Measurements from ENCODE around the gene ZNRF2.

Gene ZNRF2

DNA sequence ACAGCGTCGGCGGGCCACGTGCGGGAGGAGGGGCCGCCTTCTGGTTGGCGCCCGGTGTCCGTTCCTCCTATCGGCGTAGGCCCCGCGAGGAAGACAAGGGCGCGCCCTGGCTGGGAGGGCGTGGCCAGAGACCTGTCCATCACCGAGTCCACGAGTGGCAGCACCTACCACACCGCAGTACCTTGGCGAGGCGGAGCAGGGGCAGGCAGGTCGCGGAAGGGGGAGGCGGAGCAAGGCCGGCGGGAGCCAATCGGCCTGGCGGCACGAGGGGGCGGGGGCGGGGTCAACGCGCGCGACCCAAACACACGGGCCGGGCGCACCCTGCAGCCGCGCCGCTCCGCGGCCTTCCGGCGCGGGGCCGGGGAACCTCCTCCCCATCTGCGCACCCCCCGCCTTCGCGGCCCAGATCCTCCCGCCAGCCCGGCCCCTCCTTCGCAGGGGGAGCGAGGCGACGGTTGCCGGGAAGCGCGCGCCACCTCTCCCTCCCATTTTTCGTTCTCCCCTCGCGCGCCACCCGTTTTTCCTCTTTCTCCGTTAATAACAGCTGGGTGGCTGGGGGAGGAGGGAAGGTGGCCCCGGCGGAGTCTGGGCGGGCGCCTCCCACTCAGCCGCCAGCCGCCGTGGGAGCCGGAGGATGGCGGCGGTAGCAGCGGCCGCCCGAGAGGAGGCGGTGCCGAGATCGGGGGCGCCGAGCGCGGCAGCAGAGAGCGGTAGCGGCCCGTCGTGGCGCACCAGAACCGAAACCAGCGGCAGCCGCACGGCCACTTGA, at the start of gene ZNRF2:
Gene ZNRF2, plus strand, starts transcription at position 300 of the 769 bp plus-strand sequence. CDS start 761 bp downstream, outside the sequence.
- peak; percentile 90 for DNase-seq (ENCODE audit: low spot score)

DNA sequence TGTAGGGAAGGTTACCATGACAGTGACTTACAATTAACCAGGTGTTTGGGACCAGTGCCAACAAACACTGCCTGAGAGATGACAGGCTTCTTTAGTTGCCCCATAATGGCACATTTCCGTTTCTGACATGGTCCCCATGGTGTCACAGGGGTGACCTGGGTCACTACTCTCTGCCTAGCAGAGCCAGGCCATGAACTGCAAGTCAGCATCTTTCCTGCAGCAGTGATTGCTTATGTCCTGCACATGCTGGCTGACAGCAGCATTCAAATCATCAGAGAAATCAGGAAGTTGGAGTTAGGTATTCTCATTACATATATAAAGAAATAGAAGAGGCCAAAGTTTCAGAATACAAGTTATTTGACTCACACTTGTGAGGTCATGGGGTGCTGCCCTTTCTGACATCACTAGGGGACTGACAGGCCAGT, 47.1 kb upstream of the ZNRF2 start:
- no peak for DNase-seq (ENCODE audit: low spot score)

DNA sequence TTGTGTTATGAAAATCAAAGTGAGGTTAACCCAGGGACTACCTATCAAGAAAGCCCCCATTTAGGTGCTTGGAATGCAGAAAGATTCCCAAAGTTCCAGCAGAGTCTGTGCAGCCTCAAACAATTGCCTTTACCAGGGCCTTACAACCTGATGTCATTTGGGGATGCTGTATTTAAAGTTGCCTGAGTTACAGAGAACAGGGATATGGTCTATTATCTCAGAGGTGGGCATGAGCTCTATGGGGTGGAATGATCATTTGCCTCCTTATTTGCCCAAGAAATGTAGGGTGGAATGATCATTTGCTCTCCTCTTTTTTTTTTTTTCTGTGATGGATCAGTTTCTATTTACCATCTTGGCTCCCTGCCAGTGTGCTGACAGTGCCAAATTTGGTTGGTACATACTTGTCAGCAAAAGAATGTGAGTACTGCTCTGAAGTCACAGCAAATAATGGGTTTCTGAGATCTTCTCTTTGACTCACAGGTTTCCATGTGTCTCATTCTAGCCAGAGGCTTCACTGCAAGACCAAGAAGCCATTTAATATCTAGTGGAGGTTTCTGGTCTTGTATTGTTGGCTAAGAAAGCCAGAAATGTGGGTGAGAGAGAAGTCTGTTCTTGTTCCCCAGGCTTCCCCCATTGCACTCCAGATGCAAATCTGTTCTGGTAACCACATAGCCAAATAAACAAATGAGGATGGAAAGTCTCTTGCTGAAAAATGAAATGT, 45.5 kb upstream of the ZNRF2 start:
- DNase-seq (ENCODE audit: low spot score): peak; percentile 25

DNA sequence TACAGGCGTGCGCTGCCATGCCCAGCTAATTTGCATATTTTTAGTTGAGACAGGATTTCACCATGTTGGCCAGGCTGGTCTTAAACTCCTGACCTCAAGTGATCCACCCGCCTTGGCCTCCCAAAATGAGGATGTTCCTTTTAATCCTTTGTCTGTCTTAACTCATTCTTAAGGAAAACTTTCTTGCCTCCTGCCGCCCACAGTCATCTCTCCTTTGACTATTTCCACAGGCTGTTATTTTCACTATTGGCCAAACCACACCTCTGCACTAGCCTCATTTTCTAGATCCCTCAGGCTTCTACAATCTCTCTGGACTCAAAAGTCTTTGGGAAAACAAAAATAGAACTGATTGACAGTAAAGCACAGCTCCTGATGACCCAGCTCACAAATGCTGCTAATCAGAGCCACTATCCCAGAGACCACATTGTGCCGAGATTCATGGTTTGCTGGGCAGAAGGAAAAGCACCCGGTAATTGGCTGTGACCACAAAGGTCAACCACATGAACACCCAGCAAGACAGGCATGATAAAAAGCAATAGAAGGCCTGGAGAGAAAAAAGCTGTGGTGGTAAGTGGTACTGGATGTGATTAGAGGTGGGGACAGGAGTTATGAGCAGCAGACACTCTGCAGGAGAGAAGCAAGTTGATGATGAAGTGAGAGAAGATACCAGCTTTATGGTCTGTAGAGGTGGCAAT, 44.1 kb upstream of the ZNRF2 start:
- no peak for DNase-seq (ENCODE audit: low spot score)

DNA sequence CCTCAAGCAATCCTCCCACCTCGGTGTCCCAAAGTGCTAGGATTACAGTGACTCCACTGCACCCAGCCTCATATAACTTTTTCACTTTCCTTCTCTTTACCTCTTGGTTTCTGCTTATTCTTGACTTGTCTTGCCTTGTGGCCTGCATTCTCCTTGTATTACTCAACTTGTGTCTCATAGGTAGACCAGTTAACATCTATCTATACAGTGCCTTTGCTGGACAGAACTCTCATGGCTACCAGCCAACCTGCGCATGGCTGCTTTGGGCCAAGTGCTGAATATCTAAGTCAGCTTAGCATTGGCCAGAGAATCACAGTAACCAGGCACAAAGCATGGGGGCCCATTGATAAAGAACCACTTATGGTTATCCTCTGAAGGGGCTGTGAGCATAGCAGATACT, 42.6 kb upstream of the ZNRF2 start:
- DNase-seq (ENCODE audit: low spot score): no peak

DNA sequence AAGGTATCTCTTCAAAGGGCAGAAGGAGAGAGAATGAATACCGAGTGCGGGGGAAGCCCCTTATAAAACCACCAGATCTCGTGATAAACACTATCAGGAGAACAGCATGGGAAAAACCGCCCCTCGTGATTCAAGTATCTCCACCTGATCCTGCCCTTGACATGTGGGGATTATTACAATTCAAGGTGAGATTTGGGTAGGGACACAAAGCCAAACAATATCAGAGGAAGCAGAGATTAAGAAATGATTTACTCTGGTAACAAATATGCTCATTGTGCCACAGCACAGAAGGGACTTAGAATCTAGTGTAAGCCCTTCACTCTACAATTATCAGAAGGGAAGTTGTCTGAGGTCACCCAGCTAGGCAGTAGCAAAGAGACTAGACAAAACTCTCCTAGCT, 40.1 kb upstream of the ZNRF2 start:
- no peak for DNase-seq (ENCODE audit: low spot score)

DNA sequence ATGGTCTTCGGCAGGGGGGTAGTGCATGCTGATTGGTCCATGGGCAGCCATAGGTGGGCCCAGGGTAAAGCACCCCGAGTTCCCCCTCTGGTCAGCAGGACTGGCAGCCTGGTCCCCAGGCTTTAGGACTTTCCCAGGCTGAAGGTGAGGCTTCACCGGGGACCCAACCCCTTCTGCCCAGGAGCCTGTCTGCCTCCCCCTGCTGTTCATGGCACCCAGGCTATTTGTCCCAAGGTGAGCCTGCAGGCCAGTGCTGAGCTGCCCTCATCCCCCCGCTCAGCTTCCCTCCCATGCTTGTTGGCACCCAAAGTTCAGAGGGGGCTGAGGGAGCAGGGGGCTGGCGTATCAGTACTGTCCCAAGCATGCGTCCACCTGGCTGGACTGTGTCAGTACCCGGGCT, 38.5 kb upstream of the ZNRF2 start:
- no peak for DNase-seq (ENCODE audit: low spot score)

DNA sequence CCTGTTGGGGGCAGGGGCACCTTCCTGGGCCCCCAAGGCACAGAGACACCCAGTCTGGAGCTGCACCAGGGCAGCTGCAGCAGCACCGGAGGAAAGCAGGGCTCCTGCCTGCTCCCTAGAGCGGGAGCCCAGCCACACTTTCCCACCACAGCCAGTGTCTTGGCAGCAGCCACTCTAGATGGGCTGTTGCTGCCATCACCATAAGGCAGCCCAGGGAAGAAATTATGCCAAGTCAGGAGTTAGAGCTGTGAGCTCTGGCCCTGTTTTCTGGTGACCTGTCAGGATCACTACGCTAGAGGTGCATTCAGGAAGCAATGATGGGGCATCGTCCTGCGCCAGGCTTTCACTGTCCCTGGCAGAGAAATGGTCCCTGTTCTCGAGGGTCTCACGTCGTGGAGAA, 38.0 kb upstream of the ZNRF2 start:
- no peak for DNase-seq (ENCODE audit: low spot score)

DNA sequence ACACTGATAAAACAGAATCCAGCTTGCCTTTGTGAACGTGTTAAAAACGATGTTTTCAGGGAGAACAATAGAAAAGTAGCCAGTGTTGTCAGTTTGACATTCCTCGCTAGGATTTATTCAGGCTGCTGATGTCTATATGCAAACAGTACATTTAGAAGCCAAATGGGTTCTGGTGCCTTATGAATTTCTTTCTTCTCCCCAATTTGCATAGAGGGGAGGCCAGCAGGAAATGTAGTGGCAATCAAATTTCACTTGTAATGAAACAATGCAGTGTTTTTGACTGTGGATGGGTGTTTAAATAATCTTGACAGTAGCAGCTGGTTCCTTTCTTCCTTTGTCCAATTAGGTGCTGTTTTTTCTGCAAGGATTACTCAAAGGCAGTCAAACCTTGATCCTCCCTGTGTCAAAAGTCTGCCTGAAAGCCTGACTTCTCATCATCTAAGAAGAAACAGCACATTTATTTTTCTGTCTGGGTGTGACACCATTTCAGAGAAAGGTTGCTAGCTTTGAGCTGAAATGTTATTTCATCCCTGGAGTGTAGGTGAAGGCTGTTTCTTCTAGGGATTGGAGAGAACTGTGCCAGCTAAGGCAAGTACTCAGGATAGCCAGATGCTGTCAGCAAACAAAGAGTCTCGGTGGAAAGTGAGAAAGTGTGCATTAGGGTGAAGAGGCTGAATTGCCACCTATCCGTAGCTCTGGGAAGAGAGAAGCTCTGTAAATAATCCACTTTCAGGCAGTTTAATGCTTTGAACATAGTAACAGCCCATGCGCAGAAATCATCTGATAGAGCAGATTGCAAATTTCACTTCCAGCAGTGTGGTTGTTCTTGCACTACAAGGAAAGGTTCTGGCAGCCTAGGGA, 36.6 kb upstream of the ZNRF2 start:
- DNase-seq (ENCODE audit: low spot score): no peak

DNA sequence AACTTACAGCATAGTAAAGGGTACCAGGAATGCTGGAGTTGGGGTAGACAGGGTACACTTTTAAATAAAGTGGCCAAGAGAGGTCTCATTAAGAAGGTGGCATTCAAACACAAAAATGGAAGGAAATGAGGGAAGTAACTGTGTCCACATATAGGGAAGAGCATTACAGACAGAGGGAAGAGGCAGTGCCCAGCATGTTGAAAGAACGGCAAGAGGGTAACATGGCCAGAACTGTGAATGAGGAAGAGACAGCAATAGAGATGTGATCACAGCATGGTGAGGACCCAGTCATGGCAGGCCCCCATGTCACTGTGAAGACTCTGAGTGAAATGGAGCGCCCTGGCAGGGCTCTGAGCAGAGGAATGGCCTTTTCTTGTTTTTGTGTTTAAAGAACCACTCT, 35.1 kb upstream of the ZNRF2 start:
- no peak for DNase-seq (ENCODE audit: low spot score)

DNA sequence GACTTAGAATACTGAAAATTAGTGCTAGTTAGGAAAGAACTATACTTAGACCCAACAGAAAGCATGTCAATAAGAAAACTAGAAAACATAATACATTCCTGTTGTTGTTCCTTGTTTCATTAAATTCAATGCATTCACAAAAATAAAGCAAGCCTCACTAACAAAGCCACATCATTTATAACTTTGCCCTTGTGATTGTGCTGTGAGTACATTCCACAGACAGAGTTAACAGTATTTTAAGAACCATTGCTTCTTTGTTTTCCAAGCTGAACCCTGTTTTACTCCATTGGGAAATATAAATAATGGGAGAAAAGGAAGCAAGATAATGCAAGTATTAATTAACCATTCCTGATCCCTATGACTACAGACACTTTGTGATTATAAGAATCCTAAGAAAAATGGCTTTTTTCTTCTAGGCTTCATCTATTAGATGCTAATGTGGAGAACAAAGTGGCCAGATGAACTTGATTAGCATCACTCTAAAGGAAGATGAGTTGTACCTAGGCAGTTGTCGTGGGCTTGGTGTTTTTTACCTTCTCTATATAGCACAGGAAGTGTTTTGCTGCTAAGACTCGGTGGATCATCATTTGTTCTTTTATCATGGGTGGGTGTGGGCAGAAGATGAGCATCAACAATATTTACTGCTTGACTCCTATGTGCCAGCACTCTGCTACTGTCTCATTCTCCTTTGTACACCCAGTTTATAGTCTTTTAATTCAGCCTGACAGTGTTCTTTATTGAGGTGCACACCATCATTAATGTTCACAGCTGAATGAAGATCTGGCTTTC, 34.2 kb upstream of the ZNRF2 start:
- DNase-seq (ENCODE audit: low spot score): no peak

DNA sequence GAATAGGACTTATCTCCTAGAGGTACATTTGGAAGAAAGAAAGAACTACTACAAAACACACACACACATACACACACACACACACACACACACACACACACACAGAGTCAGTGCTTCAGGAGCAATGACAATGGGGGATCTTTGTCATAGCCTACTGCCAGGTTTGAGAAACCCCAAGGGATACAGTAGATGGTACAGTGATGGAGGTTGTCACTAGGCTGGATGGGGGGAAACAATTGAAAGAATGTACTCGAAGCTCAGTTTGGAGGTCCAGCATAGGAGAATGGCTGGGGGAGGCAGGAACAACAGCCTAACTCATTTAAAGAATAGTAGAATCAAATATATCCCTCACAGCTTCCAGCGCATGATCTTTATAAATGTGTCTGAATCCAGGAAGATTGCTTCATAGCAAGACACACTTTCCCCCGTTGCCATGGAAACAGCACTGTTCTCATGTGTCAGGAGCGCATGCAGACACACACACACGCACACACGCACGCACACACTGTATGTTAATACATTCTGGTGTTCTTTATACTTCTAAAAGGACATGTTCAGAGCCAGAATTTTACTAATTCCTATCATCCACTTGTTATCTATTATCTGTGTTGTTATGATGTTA, 32.6 kb upstream of the ZNRF2 start:
- no peak for DNase-seq (ENCODE audit: low spot score)

DNA sequence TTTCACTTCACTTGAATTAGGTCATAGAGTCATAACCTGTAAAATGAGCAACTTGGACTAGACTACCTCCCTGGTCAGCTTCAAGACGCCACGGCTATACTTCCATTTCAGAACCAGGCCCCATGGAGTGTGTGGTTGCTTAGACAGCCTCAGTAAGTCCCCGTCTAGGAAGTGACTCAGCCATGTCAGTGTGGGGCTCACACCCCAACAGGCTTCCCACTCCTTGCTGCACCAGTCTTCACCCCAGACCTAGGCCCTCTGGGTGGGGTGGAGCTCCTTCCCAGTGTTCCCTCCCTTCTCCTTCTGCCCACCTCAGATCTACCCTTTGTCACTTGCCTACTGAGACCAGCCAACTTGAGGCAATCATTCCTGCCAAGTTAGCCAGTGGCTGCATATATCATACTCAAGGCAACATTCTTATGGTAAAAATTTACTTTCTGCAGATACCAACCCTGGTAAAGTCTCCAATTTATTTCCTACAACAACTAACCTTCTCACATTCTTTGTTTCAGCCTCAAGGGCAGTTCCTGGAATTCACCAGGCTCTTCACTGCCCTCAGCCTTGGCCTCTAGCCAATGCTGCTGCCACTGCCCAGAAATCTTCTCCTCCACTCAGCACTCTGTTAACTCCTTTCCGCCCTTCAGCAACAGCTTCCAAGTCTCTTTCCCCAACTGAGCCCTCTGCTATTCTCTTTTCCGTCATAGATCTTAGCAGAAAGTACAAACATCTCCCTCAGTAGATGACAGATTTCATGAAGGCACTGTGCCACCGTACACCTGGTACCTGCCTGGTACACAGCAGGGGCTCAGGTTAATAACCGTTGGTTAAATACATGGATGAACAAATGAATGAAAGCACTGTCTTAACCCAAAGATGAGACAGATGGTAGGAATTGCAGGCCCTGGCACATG, 31.3 kb upstream of the ZNRF2 start:
- DNase-seq (ENCODE audit: low spot score): no peak

DNA sequence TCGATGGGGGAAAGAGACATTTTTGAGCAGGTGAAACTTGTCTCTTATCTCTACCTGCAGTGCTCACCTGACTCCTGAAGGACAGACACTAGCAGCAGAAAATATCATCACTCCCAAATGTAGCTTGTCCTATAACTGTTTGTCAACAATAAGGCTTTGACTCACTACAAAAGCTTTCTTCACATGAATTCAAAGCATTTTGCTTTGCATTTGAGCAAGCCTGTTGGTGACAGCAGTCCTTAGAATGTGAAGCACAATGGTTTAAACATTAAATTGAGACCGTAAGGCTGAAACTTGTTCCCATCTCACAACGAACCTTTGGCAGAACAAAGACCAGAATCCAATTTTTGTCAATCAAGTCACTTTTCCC, 30.6 kb upstream of the ZNRF2 start:
- DNase-seq (ENCODE audit: low spot score): no peak

DNA sequence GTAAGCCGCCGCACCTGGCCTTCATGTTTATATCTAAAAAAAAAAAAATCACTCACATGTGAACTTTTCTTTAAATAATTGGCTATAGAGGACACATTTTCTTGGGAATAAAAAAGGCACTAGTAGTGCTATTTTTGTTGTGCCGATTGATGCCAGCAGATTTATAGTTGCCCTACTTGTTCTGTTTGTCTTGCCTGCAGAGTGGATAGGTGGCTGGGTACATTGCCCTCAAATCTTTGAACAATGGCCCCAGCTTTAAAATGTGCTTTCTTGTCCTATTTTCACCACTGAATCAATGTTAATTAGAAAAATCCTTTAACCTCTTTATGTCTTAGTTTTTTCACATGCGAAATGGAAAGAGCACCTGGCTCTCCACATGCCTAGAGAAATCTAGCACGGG, 30.1 kb upstream of the ZNRF2 start:
- DNase-seq (ENCODE audit: low spot score): no peak

DNA sequence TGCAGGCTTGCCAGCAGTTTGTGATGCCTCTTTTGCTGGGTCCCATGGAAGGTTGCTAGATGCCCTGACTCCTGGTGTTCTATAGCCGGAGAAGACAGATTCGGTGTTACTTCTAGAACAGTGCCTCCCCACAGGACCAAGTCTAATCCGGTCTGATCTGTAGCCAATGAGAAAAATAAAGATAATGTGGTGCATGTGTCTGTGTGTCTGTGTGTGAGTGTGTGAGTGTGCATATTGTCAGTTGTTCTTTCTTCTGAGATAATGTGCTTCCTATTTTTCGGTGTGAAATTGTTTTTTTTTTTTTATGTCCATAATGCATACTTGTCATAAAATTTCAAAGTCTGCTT, 29.7 kb upstream of the ZNRF2 start:
- no peak for DNase-seq (ENCODE audit: low spot score)

DNA sequence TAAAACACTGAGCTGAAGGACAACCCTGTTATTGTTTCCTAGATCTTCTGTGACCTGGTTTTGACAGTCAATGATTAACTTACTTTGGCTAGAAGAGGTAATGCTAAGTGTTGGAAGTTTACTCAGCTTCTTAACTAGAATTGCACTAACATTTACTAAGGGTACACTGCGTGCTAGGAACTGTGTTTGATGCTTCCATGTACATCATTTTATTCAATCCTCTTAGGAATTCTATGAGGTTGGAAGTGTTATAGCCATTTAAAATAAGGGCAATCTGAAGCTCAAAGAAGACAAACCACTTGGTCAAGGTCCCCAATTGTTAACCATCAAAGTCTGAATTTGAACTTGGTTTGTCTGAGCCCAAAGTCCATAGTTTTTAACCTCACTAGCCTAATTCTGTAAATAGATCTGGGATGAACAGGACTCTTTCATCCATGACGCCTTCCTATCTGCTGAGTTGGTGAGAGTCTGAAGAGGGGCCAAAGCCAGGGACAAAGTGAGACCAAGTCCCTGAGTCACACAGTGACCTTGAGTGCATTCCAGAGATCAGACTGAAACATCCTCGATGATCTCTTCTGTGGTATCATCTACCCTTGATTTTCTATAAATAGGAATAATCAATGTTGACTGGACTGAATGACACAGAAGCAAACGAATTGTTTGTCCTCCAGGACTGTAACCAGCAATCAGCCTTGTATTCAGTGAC, 29.2 kb upstream of the ZNRF2 start:
- DNase-seq (ENCODE audit: low spot score): no peak

DNA sequence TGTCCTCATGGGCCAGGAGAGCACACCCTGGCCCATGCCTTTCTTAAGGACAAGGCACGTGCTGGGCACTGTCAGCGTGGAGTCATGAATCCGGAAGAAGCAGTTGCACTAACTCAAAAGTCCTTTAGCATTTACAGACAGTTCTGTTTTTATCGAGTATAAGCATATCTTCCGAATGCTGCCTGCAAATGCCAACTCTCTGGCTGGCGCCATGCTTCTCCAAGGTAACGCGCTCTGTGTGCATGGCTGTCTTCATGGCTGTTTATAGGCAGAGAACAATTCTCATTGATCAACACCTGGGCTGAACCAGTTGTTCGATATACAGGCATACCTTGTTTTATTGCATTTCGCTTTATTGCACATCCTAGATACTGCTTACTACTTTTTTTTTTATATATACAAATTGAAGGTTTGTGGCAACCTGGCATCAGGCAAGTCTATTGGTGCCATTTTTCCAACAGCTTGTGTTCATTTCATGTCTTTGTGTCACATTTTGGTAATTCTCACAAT, 28.0 kb upstream of the ZNRF2 start:
- no peak for DNase-seq (ENCODE audit: low spot score)

DNA sequence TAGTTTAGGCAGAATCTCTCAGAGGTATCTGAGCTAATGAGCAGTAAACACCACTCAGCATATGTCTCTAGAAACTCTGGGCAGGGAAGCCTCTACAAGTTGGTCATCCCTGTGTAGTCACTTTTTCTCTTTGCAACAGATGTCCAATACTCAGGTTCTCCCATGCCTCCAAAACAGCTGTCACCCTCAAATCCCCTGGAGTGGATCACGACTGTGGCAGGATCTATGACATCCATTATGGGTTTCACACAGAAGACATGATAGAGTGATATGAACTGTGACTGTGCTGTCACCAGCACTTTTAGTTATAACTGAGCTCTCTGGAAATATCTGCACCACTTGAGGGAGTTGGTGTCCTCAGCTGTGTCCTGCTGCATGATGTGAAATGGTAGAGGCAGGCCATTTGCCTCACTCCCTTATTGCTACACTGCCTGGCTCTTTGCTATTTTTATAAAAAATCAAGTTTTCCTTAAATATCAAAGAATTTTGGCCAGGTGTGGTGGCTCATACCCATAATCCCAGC, 24.1 kb upstream of the ZNRF2 start:
- DNase-seq (ENCODE audit: low spot score): no peak
